Esophagus squamous epithelium (tissue), 4 donors: ENCODE data around the gene AHSP.

Experiments
- CTCF ChIP-seq, 6 experiments: fragments of 450-650 bp in 4 of 6; fragments of 200-600 bp in 2 of 6; sonication (generic) in 2 of 6; IDR thresholded peaks; one replicate each; pipeline ENCODE4 v1.5.1; 2016 to 2019; ENCODE audit warnings: antibody characterized with exemption in 6 of 6, mild to moderate bottlenecking in 4 of 6, moderate library complexity in 4 of 6
- POLR2A ChIP-seq, 4 donors: fragments of 450-650 bp; IDR thresholded peaks; one replicate each; pipeline ENCODE4 v1.6.1; 2017; ENCODE audit warnings: antibody characterized with exemption in 4 of 4, mild to moderate bottlenecking in 4 of 4, moderate library complexity in 3 of 4

- TF ChIP-seq CTCF (IDR thresholded peaks at IDR 0.05): no peak
- TF ChIP-seq POLR2A (IDR thresholded peaks at IDR 0.05): no peak
These were observed 13.8 kb upstream of the AHSP start for GRCh38 chr16:31513884-31514283.
